GM12875 (cell line): ENCODE data around the gene PELI2.

Experiments used
- H3K4me3 ChIP-seq: one replicate; pipeline ENCODE4 v1.5.1; 2011; ENCODE audit warnings: low read depth, low read length, control low read depth
- CTCF ChIP-seq: IDR thresholded peaks from 2 replicates; pipeline ENCODE4 v1.5.1; 2011; ENCODE audit warnings: low read depth, mild to moderate bottlenecking, control low read depth, inconsistent platforms, low read length, moderate library complexity, borderline replicate concordance; ENCODE audit not compliant: insufficient read depth

PELI2 gene

GRCh38 chr14:56328021-56328420, 209.8 kb downstream of the PELI2 start:
- TF ChIP-seq CTCF = no peak
- H3K4me3 ChIP-seq = no peak overlapping the region

GRCh38 chr14:56331592-56332216, 213.5 kb downstream of the PELI2 start:
- H3K4me3 ChIP-seq = no peak overlapping the region
- no peak for TF ChIP-seq CTCF

DNA sequence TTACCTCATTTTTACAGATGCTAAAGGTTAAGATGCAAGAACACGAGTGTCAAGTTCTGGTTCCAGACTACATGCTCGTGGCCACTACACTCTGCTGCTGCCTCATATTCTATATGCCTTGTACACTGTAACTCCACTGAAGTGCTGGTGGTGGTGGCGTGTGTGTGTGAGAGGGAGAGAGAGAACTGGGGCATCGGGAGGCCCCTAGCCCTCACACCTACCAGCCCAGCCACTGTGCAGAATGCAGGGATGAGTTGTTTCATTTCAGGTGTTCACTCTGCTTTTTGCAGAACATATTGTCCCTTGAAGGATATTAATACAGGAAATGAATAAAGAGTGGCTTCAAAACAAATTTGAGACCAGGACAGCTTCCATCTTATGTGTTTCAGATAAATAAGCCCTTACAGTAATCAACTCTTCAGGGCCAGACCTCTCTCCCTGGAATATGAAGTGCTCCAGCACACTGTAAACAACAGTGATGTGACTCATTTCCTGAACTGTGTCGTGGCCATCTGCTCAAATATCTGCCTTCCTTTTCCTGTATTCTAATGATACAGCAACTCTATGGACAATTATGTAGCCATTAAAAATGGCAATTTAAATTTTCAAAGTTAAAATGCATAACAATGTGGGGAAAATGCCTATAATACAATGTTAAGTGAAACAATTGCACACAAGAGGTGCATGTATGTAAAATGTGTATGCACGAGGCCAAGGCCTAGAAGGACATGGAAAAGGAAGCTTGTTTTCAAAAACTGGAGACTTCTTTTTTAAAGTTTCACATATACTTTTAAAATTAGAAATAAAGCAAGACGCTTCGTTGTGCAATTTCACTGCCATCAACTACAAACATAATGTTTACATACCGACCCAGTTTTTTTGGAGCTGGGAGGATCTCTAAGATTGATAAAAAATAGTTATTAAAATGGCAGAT, 215.4 kb downstream of the PELI2 start:
- H3K4me3 ChIP-seq = no peak overlapping the region
- TF ChIP-seq CTCF = no peak

- no peak overlapping the region for H3K4me3 ChIP-seq
- TF ChIP-seq CTCF = no peak
Observed at GRCh38 chr14:56334458-56334857, 216.2 kb downstream of the PELI2 start.

GRCh38 chr14:56338674-56339073, 220.5 kb downstream of the PELI2 start:
- no peak for TF ChIP-seq CTCF
- H3K4me3 ChIP-seq = no peak overlapping the region

DNA sequence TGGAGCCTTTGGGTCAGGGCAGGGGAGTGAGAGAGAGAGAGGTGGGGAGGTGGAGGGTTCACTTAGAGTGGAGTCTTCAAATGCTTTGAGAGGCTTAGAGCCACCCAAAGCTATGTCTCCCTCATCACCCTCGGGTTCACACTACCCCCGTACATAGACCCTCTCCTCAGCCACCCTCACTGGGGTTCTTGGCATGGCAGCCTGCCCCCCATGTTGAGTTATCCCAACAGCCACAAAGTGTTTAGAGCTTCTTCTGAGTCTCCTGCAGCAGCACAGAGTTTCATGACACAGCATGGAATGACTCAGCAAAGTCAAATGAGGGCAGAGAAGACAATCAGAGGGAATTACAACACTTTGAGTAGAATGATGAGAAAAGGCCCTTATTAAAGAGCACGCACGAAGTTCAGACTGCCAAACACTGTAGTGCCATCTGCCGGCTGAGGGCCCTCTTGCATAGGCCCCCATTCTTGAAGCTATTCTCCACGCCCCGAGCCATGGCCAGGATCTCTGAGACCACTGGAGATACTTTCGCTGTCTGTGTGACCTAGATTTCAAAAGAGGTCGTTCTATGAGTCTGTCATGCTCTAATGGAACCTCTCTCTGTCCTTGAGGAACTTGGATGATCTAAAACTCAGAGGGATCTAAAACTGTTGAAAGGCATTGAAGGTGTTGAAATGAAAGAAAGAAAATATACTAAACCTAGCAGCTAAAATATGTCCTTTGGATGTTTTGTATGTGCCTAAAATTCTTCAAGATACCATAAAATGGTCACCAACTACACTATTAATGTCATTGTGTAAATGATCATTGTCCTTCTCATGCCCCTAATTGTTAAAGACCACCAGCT, 221.9 kb downstream of the PELI2 start:
- TF ChIP-seq CTCF = peak; percentile 82
- no peak overlapping the region for H3K4me3 ChIP-seq
